ENCODE results near the gene EMC9.

Gene EMC9

GRCh38 chr14:24122416-24122815 lies 19.0 kb downstream of the EMC9 start:
- no peak for TF ChIP-seq Cebpa-rat (IDR thresholded peaks at IDR 0.05)
- no peaks in the 10 kb centered on the region for H4K20me1 ChIP-seq

DNA sequence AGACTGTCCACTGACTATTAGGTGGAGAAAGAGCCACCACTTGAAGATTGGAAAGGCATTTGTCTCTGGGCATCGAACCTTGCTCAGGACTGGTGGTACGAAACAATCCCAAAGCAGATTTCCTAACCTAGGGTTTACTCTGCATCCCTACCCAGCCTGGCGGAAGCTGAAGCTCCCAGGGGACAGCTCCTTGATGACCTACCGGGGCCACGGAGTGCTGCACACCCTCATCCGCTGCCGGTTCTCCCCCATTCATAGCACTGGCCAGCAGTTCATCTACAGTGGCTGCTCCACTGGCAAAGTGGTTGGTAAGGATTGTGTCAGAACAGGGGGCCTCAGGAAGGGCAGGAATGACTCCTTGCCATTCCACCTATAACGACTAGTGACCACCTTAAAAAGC lies 20.2 kb downstream of the EMC9 start:
- Histone ChIP-seq H3K4me1 (peaks cover 15% of the 10 kb centered on the region), H3K4me3 (no peak overlapping the region), H3K4me2 (no peak overlapping the region), H3K27me3 (no peaks in the 10 kb centered on the region), H4K20me1 (no peaks in the 10 kb centered on the region), H3K27ac (no peak overlapping the region), H3K9me3 (no peaks in the 10 kb centered on the region), H3K9ac (no peak overlapping the region), H3K36me3 (peaks cover 88% of the 10 kb centered on the region)
- no peak for TF ChIP-seq Cebpa-rat (IDR thresholded peaks at IDR 0.05)

More at GRCh38 chr14:24122416-24122815, 19.0 kb downstream of the EMC9 start:
- H3K4me3 ChIP-seq: no peak overlapping the region
- no peaks in the 10 kb centered on the region for H3K27me3 ChIP-seq
- no peaks in the 10 kb centered on the region for H3K9me3 ChIP-seq
- peaks cover 20% of the 10 kb centered on the region for H3K4me1 ChIP-seq
- no peak overlapping the region for H3K4me2 ChIP-seq
- H3K27ac ChIP-seq: no peak overlapping the region
- peaks cover 76% of the 10 kb centered on the region for H3K36me3 ChIP-seq
- H3K9ac ChIP-seq: no peak overlapping the region

DNA sequence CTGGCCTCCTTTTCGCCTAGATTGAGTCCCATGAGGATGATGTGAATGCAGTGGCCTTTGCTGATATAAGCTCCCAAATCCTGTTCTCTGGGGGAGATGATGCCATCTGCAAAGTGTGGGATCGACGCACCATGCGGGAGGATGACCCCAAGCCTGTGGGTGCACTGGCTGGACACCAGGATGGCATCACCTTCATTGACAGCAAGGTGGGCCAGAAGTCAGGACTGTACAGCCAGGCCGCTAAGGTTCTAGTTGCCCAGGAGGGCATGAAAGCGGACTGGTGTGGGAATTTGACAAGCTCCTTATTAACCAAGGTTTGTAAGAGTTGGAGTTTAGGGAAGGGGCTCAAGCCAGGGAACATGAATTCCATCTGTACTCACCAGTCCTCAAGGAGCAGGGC lies 21.7 kb downstream of the EMC9 start:
- no peaks in the 10 kb centered on the region for H3K27me3 ChIP-seq
- H3K9me3 ChIP-seq: no peaks in the 10 kb centered on the region
- no peak overlapping the region for H3K27ac ChIP-seq
- TF ChIP-seq Cebpa-rat (IDR thresholded peaks at IDR 0.05): no peak
- no peak overlapping the region for H3K9ac ChIP-seq
- H3K4me2 ChIP-seq: no peak overlapping the region
- H3K4me3 ChIP-seq: no peak overlapping the region
- peaks cover 86% of the 10 kb centered on the region for H3K36me3 ChIP-seq
- H3K4me1 ChIP-seq: peaks cover 15% of the 10 kb centered on the region
- no peaks in the 10 kb centered on the region for H4K20me1 ChIP-seq

DNA sequence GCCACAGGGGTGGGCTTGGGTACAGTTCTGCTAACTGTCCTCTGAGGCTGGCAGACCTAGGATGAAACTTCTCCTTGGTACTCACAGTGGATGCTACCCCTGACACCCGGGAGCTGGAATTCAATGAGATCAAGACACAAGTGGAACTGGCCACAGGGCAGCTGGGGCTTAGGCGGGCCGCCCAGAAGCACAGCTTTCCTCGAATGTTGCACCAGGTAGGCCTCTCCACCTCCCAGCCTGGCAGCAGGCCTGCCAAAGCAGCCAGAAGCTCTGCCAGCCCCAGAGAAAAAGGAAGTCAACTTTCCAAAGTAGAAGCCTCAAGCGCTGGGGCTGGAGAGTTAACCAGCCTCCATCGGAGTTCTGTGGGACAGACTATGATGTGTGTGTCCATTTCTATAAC lies 24.2 kb downstream of the EMC9 start:
- Histone ChIP-seq H3K9ac (0 out of 2 replicates have a peak overlapping the region, but pooled peaks have one; percentile 13), H3K4me3 (no peak overlapping the region), H3K36me3 (peaks cover 61% of the 10 kb centered on the region)

GRCh38 chr14:24116128-24116814 lies 25.1 kb downstream of the EMC9 start:
- Histone ChIP-seq H3K27me3 (no peaks in the 10 kb centered on the region), H3K4me2 (peak overlapping the region; percentile 93), H3K36me3 (peaks cover 52% of the 10 kb centered on the region), H3K9me3 (no peaks in the 10 kb centered on the region), H3K4me3 (peak overlapping the region; percentile 75), H3K9ac (peak overlapping the region; percentile 87), H4K20me1 (no peaks in the 10 kb centered on the region), H3K4me1 (peaks cover 19% of the 10 kb centered on the region), H3K27ac (no peak overlapping the region)
- TF ChIP-seq Cebpa-rat (IDR thresholded peaks at IDR 0.05): no peak

More for the DNA sequence above, 24.2 kb downstream of the EMC9 start:
- Histone ChIP-seq H3K27me3 (no peaks in the 10 kb centered on the region), H3K4me1 (peaks cover 19% of the 10 kb centered on the region), H3K27ac (no peak overlapping the region), H4K20me1 (no peaks in the 10 kb centered on the region), H3K4me2 (no peak overlapping the region; the same call in 1 of the 2 replicates), H3K9me3 (no peaks in the 10 kb centered on the region)
- TF ChIP-seq Cebpa-rat (IDR thresholded peaks at IDR 0.05): no peak

DNA sequence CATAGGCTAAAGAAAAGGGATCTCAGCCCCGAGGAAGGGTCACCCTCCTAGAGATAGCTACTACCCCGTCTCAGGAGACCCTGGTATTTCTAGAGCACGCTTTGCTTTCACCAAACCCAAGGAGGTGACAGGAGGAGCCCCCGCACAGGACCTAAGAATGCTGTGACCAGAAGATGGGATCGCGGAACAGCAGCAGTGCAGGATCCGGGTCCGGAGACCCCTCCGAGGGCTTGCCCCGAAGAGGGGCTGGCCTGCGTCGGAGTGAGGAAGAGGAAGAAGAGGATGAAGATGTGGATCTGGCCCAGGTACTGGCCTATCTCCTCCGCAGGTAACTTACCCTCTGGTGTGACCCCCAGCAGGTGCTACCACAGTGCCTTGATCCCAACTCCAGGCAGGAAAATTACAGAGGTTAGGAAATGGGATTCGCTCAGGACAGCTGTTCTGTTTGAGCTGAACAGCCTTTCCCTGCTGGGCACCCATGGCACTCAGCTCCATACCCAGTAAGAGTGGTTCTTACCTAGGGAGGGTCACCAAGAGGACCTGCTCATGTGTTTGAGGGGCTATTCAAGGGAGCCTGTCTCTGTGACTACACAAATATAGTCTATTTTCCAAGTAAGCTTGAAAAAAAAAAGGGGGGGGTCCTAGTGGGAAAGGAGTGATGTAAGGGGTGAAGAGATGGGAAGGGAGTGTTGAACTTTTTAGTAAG lies 25.8 kb downstream of the EMC9 start:
- Histone ChIP-seq H3K9ac (peak overlapping the region; percentile 87), H3K9me3 (no peaks in the 10 kb centered on the region), H3K4me3 (peak overlapping the region; percentile 75), H3K27me3 (no peaks in the 10 kb centered on the region), H3K36me3 (peaks cover 45% of the 10 kb centered on the region), H3K27ac (peak overlapping the region; percentile 48; the same call in 1 of the 2 replicates), H4K20me1 (no peaks in the 10 kb centered on the region), H3K4me2 (peak overlapping the region; percentile 93), H3K4me1 (peaks cover 25% of the 10 kb centered on the region)
- TF ChIP-seq Cebpa-rat (IDR thresholded peaks at IDR 0.05): no peak

- H4K20me1 ChIP-seq: no peaks in the 10 kb centered on the region
- peaks cover 37% of the 10 kb centered on the region for H3K36me3 ChIP-seq
- peak within 1 kb of the TSS; percentile 100 for H3K4me2 ChIP-seq
- no peak for TF ChIP-seq Cebpa-rat (IDR thresholded peaks at IDR 0.05)
- H3K27ac ChIP-seq: peak within 1 kb of the TSS; percentile 95
- peaks cover 32% of the 10 kb centered on the region for H3K4me1 ChIP-seq
- peak within 1 kb of the TSS; percentile 75 for H3K4me3 ChIP-seq
- H3K9ac ChIP-seq: peak within 1 kb of the TSS; percentile 87
- H3K9me3 ChIP-seq: no peaks in the 10 kb centered on the region
- H3K27me3 ChIP-seq: no peaks in the 10 kb centered on the region
Observed at GRCh38 chr14:24114532-24115421, 26.6 kb downstream of the EMC9 start, which contains the start of the genes DCAF11 and NRL. DCAF11 (plus strand) TSS chr14:24114777; CDS start chr14:24115595, 818 bp downstream. NRL (minus strand) TSS chr14:24114949; CDS start chr14:24082848, 32,101 bp downstream.

DNA sequence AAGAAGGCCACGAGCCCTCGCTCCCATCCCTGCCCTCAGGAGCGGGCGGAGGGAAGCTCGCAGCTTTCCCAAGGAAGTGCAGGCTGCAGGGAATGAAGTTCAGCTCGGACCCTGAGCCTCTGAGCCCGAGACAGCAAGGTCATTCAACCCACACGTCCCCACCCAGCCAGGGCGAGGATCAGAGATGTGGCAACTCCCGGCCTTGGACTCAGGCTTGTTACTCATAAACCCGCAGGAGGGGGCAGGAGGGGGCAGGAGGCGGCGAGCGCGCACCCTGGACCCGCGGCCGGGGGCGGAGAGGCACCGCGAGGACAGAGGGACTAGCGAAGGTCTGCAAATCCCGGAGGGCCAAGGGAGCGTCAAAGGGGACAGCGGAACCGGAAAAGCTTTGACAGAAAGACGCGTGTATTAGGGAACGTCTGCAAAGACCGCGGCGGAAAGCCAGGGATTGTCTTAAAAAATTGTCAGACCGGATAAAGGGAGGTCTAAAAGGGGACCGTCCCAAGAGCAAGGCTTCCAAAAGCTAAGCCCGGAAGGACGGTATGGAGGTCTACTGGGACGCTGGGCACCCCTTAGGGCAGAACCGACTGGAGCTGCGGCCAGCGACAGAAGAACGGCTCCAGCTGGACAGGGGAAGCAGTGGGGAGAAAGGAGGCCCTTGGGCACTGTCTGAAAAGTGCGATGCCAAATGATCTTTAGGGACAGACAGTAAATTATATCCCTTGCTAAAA lies 27.4 kb downstream of the EMC9 start:
- H3K27me3 ChIP-seq: no peaks in the 10 kb centered on the region
- peak overlapping the region; percentile 95 for H3K27ac ChIP-seq
- no peaks in the 10 kb centered on the region for H3K9me3 ChIP-seq
- H4K20me1 ChIP-seq: no peaks in the 10 kb centered on the region
- H3K4me1 ChIP-seq: peaks cover 36% of the 10 kb centered on the region
- TF ChIP-seq Cebpa-rat (IDR thresholded peaks at IDR 0.05): 0 out of 2 replicates have a peak, but pooled peaks have one; percentile 22
- peak overlapping the region; percentile 75 for H3K4me3 ChIP-seq
- H3K36me3 ChIP-seq: peaks cover 29% of the 10 kb centered on the region
- peak overlapping the region; percentile 100 for H3K4me2 ChIP-seq
- H3K9ac ChIP-seq: peak overlapping the region; percentile 87

- Histone ChIP-seq H3K4me1 (peaks cover 42% of the 10 kb centered on the region), H3K4me3 (peak overlapping the region; percentile 75), H4K20me1 (no peaks in the 10 kb centered on the region), H3K36me3 (peaks cover 23% of the 10 kb centered on the region), H3K4me2 (peak overlapping the region; percentile 100), H3K9me3 (no peaks in the 10 kb centered on the region), H3K27me3 (no peaks in the 10 kb centered on the region), H3K9ac (peak overlapping the region; percentile 87), H3K27ac (peak overlapping the region; percentile 95)
- no peak for TF ChIP-seq Cebpa-rat (IDR thresholded peaks at IDR 0.05)
Observed at GRCh38 chr14:24113379-24113800, 28.0 kb downstream of the EMC9 start.

Data from BLaER1 (cell line).